Tibial artery (tissue), 4 donors: ENCODE data around the gene STIMATE.

Experiments
- DNase-seq, 2 donors: peaks; one replicate each; pipeline ENCODE4 v3.0.0-alpha.2; 2019
- H3K27ac ChIP-seq, 2 donors: fragments of 200-600 bp; sonication (generic) in 1 of 2; 1 replicate in 1 of 2; 2 replicates in 1 of 2; pipeline ENCODE4 v1.5.1; 2018 to 2019; ENCODE audit warnings: mild to moderate bottlenecking in 1 of 2
- H3K27me3 ChIP-seq, 2 donors: fragments of 200-600 bp; sonication (generic) in 1 of 2; one replicate each; pipeline versions ENCODE4 v1.5.1 to v1.6.0; 2016 to 2019
- H3K36me3 ChIP-seq, 3 donors: fragments of 200-600 bp; sonication (generic) in 2 of 3; one replicate each; pipeline ENCODE4 v1.5.1; 2016 to 2019; ENCODE audit warnings: mild to moderate bottlenecking in 2 of 3
- H3K4me1 ChIP-seq, 4 donors: fragments of 200-600 bp; sonication (generic) in 2 of 4; 1 replicate in 3 of 4; 2 replicates in 1 of 4; pipeline ENCODE4 v1.5.1; 2016 to 2019
- H3K4me3 ChIP-seq, 2 donors: fragments of 200-600 bp; sonication (generic) in 1 of 2; 1 replicate in 1 of 2; 2 replicates in 1 of 2; pipeline ENCODE4 v1.5.1; 2018 to 2019; ENCODE audit warnings: mild to moderate bottlenecking in 2 of 2
- H3K9me3 ChIP-seq, 3 donors: fragments of 200-600 bp; sonication (generic) in 1 of 3; one replicate each; pipeline ENCODE4 v1.5.1; 2016 to 2019
- intact Hi-C: fragments of 100-400 bp; cut with DNase I; formaldehyde crosslinking; loops from one replicate; pipeline ENCODE4 v1.15.0; 2023; ENCODE audit warnings: low total_unique reads
- TF ChIP-seq, protein P1 (sequence below), 2 experiments: fragments of 200-600 bp in 1 of 2; fragments of 450-650 bp in 1 of 2; IDR thresholded peaks; one replicate each; pipeline ENCODE4 v1.5.1; 2017 to 2019; ENCODE audit warnings: antibody characterized with exemption in 2 of 2, mild to moderate bottlenecking in 1 of 2, moderate library complexity in 1 of 2

STIMATE gene

DNA sequence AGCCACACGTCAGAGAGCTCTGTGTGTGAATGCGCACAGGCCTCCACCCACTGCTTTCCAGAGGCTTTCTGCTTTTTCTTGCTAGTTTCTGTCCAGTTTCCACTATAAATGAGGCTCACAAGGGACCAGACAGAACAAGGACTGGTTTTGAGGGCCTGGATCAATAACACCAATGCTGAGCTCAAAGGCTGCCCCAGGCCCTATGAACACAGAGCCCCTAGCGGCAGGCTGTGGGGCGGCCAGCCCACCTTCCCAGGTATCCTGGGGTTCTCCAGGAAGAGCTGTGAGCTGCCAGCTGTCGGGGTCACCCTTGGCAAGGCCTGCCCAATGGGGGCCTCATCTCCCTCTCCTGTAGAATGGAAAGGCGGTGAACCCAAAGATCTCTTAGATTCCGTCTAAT lies 104.9 kb downstream of the STIMATE start:
- no peak for DNase-seq
- H3K36me3 ChIP-seq: peaks cover 0 to 6% (median 0%) of the 10 kb centered on the region in 3 donors
- intact Hi-C loops: no loop called here

DNA sequence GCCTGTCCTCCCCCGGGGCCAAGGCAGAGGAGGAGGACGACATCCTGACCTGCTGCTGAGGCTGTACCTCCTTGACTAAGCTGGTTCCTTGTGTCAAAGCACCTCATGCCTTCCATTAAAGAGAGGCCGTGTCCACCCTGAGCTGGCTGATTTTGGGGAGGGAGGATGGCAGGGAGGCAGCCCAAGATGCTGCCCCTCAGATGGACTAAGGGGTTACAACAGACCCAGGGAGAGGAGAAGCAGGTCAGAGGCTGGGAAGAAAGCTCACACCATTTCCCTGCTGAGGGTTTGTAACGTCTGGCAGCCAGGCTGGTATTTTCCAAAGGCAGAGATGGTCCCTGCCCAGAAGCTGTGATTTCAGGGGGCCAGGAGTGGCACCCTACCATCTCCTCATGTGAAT lies 105.4 kb downstream of the STIMATE start:
- no peak overlapping the region for H3K4me3 ChIP-seq
- H3K27me3 ChIP-seq: no peaks in the 10 kb centered on the region
- peak overlapping the region in 1 of 2 donors; percentile 88 for H3K27ac ChIP-seq
- H3K36me3 ChIP-seq: peaks cover 0 to 2% (median 0%) of the 10 kb centered on the region in 3 donors
- H3K9me3 ChIP-seq: no peaks in the 10 kb centered on the region
- H3K4me1 ChIP-seq: peaks cover 0 to 49% (median 28%) of the 10 kb centered on the region in 4 donors
- intact Hi-C loops: no loop called here
- DNase-seq: no peak
- TF ChIP-seq, protein P1, sequence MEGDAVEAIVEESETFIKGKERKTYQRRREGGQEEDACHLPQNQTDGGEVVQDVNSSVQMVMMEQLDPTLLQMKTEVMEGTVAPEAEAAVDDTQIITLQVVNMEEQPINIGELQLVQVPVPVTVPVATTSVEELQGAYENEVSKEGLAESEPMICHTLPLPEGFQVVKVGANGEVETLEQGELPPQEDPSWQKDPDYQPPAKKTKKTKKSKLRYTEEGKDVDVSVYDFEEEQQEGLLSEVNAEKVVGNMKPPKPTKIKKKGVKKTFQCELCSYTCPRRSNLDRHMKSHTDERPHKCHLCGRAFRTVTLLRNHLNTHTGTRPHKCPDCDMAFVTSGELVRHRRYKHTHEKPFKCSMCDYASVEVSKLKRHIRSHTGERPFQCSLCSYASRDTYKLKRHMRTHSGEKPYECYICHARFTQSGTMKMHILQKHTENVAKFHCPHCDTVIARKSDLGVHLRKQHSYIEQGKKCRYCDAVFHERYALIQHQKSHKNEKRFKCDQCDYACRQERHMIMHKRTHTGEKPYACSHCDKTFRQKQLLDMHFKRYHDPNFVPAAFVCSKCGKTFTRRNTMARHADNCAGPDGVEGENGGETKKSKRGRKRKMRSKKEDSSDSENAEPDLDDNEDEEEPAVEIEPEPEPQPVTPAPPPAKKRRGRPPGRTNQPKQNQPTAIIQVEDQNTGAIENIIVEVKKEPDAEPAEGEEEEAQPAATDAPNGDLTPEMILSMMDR (IDR thresholded peaks at IDR 0.05): no peak

More for the DNA sequence above, 104.9 kb downstream of the STIMATE start:
- Histone ChIP-seq H3K27ac (peak overlapping the region in 1 of 2 donors; percentile 88), H3K4me3 (no peak overlapping the region), H3K27me3 (no peaks in the 10 kb centered on the region), H3K9me3 (no peaks in the 10 kb centered on the region), H3K4me1 (peaks cover 0 to 46% (median 28%) of the 10 kb centered on the region in 4 donors)
- TF ChIP-seq, protein P1 (IDR thresholded peaks at IDR 0.05): no peak

- TF ChIP-seq, protein P1 (IDR thresholded peaks at IDR 0.05): no peak
- Histone ChIP-seq H3K4me3 (no peak overlapping the region), H3K27me3 (no peaks in the 10 kb centered on the region), H3K9me3 (no peaks in the 10 kb centered on the region), H3K27ac (no peak overlapping the region), H3K36me3 (no peaks in the 10 kb centered on the region), H3K4me1 (peaks cover 0 to 49% (median 28%) of the 10 kb centered on the region in 4 donors)
- no peak for DNase-seq
- intact Hi-C loops: no loop called here
These were observed 106.0 kb downstream of the STIMATE start for GRCh38 chr3:52791366-52791765.

DNA sequence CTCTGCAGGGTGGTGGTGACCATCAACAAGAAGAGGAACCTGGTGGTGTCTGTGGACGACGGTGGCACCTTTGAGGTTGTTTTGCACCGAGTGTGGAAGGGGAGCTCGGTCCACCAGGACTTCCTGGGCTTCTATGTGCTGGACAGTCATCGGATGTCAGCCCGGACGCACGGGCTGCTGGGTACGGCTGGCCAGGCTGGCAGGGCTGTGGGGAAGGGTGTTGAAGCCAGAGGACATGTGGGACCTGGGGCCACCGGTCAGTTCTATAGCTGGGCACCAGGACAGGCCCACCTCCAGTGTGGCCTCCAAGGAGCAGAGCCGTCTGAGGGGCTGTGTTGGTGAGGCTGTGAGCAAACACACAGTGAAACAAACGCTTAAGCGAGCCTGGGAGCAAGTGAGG lies 106.6 kb downstream of the STIMATE start:
- Histone ChIP-seq H3K4me3 (no peak overlapping the region), H3K36me3 (no peaks in the 10 kb centered on the region), H3K9me3 (no peaks in the 10 kb centered on the region), H3K27ac (no peak overlapping the region), H3K27me3 (no peaks in the 10 kb centered on the region), H3K4me1 (peaks cover 0 to 44% (median 26%) of the 10 kb centered on the region in 4 donors)
- TF ChIP-seq, protein P1 (IDR thresholded peaks at IDR 0.05): no peak
- no peak for DNase-seq
- intact Hi-C loops: no loop called here

- H3K27me3 ChIP-seq: no peaks in the 10 kb centered on the region
- H3K27ac ChIP-seq: no peak overlapping the region
- TF ChIP-seq, protein P1 (IDR thresholded peaks at IDR 0.05): no peak
- no peak for DNase-seq
- H3K36me3 ChIP-seq: no peaks in the 10 kb centered on the region
- no peak overlapping the region for H3K4me3 ChIP-seq
- no peaks in the 10 kb centered on the region for H3K9me3 ChIP-seq
- intact Hi-C loops: no loop called here
- peaks cover 0 to 40% (median 24%) of the 10 kb centered on the region in 4 donors for H3K4me1 ChIP-seq
These were observed 107.0 kb downstream of the STIMATE start for GRCh38 chr3:52790337-52790736.

GRCh38 chr3:52789746-52790040 lies 107.7 kb downstream of the STIMATE start:
- Histone ChIP-seq H3K27ac (no peak overlapping the region), H3K27me3 (no peaks in the 10 kb centered on the region), H3K4me1 (peaks cover 0 to 33% (median 17%) of the 10 kb centered on the region in 4 donors), H3K4me3 (no peak overlapping the region), H3K9me3 (no peaks in the 10 kb centered on the region), H3K36me3 (no peaks in the 10 kb centered on the region)
- intact Hi-C loops: no loop called here
- TF ChIP-seq, protein P1 (IDR thresholded peaks at IDR 0.05): no peak
- no peak for DNase-seq
